Stimulated activated CD8-positive, alpha-beta memory T cell treated with anti-CD3 and anti-CD28 coated beads, Interleukin-7, amount 100 ng/mL, for 4 hours (primary cell): ENCODE measurements around the gene ZNF248.
"Not testable (repeated sequence)": the region's sequence is repeated elsewhere in the genome, so short reads cannot be mapped to it uniquely, and the experiment has no call there.

Experiments
- DNase-seq, 2 donors: peaks; one replicate each; pipeline ENCODE4 v3.0.0-alpha.2; 2020; ENCODE audit warnings: low read depth in 2 of 2

Gene ZNF248

GRCh38 chr10:37857287-37858211 lies at the start of gene ZNF248:
Gene ZNF248 (minus strand): TSS chr10:37857610. CDS start chr10:37856310, 1,300 bp downstream.
- DNase-seq: peak; percentile 89 to 91

DNA sequence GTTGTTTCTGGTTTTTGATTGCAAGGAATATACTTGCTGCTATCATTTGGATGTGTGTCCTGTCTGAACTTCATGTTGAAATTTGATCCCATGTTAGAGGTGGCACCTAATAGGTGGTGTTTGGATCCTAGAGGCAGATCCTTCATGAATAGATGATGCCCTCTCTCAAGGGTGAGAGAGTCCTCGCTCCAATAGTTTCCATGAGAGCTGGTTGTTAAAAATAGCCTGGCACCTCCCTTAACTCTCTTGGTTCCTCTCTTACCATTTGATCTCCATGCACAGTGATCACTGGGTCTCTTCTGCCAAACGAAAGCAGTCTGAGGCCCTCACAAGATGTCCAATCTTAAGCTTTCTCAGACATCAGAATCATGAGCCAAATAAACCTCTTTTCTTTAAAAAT lies 49.0 kb upstream of the ZNF248 start:
- no peak for DNase-seq

GRCh38 chr10:37896436-37896835 lies 39.0 kb upstream of the ZNF248 start:
- no peak for DNase-seq

GRCh38 chr10:37895674-37896073 lies 38.3 kb upstream of the ZNF248 start:
- no peak for DNase-seq

DNA sequence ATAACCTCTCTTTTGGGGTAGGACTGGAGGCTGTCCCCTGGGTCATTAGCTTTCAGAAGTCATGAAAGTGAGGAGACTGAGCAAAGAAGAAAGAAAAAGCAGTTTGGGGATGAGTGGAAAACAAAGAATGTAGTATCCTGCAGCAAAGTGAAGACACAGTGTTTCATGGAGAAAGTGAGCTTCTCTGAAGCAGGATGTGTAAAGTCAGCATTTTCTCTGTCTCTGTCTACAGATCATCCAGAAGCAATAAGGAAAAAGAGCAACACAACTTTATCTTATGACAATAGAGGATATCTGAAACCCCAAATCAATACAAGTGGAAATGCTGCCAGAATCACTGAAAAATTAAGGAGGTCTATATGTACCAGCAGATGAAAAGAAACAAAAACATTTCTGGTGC lies 28.4 kb upstream of the ZNF248 start:
- no peak for DNase-seq

- no peak for DNase-seq
These were observed 15.5 kb upstream of the ZNF248 start for GRCh38 chr10:37872955-37873354.

GRCh38 chr10:37872283-37872682 lies 14.9 kb upstream of the ZNF248 start:
- no peak for DNase-seq

GRCh38 chr10:37871568-37872251 lies 14.3 kb upstream of the ZNF248 start:
- no peak for DNase-seq

GRCh38 chr10:37871143-37871542 lies 13.7 kb upstream of the ZNF248 start:
- DNase-seq: no peak

DNA sequence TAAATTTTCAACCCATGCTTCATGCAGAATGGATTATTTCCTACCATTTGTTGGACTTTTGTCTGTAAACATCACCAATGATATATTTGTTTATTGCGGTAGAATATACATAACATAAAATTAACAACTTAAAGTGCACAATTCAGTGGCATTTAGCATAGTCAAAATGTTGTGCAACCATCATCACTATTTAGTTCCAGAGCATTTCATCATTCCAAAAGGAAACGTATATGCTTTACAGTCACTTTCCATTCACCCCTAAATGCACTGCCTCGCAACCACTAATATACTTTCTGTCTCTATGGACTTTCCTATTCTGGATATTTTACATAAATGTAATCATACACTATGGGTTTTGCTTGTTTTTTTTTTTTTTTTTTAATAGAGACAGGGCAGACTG lies 11.4 kb upstream of the ZNF248 start:
- no peak for DNase-seq

DNA sequence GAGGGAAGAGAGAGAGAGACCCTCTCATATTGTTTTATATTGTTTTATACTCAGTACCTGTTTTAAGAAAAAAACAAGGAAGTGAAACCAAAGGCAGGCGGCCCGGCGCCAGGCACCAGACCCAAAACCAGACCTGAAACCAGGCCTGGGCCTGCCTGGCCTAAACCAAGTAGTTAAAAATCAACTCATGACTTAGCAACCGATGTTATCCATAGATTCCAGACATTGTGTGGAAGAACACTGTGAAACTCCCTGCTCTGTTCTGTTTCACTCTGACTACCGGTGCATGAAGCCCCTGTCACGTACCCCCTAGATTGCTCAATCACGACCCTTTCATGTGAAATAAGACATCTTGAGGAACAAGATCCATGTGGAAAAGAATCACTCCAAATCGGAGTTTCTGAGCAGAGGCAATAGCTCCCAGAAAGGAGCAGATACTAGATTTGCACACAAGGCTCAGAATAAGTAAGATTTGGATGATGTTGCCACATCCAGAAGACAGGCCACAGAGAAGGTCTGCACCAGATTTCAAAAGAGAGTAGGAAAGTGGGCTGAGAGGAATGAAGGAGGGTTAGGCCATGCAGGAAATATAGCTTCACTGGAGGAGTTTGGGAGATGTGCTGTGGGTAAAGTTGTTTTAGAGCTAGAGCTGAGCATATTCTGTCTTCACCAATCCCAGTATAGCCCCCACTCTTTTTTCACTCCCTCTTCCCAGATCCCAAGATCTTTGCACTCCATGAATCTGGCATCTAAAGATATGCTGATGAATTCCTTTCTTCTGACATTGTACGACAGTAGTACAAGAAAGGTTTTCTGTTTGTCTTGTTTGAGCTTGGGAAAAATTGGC lies 8.8 kb upstream of the ZNF248 start:
- DNase-seq: no peak

- no peak for DNase-seq
These were observed 7.9 kb upstream of the ZNF248 start for GRCh38 chr10:37865264-37865663.

DNA sequence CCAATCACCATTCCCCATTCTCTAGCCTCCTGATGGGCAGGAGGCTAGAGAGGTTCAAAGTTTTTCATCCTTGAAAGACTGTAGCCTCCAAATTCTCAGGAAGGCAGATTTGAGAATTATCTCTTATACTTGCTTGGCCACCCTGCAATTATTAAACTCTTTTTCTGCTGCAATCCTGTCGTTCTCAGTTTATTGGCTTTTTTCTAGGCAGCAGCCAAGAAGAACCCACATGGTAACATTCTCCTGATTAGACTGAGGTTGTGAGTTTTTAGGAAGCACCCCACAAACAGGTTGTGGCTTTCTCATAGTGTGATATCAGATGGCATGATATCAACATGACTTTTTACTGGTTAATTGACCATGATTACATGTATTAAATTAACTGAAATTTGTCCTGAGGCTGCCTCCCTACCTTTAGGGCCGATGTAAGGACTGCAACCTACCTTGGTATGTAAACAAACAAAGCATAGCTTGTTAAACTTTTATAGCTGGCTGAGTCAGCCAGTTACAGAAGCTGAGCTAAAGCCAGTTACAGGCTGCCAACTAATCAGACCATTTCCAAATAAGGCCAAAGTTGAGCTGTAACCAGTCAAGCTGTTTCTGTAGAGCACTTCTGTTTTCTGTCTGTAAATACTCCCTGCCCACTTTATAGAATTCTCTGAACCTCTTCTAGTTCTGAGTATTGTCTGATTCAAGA lies 3.2 kb upstream of the ZNF248 start:
- no peak for DNase-seq

- DNase-seq: not testable (repeated sequence)
These were observed 1.9 kb upstream of the ZNF248 start for GRCh38 chr10:37859270-37859669.

DNA sequence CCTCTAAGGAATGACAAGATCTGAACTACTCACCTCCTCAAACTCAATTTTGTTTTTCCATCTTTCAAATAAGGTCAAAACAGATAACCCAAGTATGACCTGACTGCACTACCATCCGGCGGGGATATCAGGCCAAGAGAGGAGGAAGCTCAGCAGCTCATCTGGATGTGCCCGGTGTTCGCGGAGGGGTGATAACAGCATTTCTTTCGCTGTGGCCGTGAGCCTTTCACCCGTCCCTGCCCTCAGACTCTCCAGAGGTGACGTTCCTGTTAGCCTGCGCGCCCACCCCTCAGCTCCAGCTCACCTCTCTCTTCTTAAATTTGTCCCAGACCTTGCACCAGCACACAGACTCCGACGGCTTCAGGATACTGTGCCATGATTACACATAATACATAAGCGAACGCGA lies 526 bp downstream of the ZNF248 start:
- DNase-seq: peak in 1 of 2 donors; percentile 3

- no peak for DNase-seq
These were observed 1.8 kb downstream of the ZNF248 start for GRCh38 chr10:37855636-37856035.

GRCh38 chr10:37854626-37855025 lies 2.8 kb downstream of the ZNF248 start:
- DNase-seq: no peak

DNA sequence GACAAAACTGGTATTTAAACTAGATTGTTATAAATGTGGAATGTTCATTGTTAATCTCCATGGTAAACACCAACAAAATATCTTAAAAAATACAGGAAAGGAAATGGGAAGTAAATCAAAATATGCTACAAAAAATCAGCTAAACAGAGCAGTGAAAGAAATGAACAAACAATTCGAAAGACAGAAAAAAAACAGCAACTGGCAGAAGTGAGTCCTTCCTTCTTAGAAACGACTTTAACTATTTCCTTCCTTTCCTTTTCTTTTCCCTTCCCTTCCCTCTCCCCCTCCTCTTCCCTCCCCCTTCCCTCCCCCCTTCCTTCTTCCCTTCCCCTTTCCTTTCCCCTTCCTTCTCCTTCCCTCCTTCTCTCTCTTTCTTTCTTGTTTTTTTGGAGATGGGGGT lies 12.8 kb downstream of the ZNF248 start:
- DNase-seq: no peak

DNA sequence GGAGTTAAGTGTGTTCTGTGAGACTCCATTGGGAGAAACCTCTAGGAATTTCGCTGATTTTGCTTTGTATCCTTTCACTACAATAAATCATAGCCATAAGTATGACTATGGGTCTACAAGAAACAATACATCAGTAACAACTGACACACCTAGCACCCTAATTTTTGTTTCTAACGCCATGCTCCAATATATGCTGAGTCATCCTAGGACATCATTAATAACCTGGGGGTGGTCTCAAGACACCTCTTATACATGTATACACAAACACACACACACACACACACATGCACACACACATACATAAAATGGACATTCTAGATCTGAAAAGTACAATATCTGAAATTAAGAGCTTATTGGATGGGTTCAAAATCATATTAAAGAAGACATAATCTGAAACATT lies 18.2 kb downstream of the ZNF248 start:
- DNase-seq: no peak

- DNase-seq: no peak
These were observed 25.7 kb downstream of the ZNF248 start for GRCh38 chr10:37831495-37832333.

- no peak for DNase-seq
These were observed 30.6 kb downstream of the ZNF248 start for GRCh38 chr10:37826806-37827205.
